ENCODE measurements around the gene OXER1. TPM values are rescaled to one million over a fixed set of nuclear protein-coding genes. Genes with fewer than 3 reads are reported as not detected.

Gene OXER1
- total RNA-seq, 1 experiment from 2014 or later, result not detected

DNA sequence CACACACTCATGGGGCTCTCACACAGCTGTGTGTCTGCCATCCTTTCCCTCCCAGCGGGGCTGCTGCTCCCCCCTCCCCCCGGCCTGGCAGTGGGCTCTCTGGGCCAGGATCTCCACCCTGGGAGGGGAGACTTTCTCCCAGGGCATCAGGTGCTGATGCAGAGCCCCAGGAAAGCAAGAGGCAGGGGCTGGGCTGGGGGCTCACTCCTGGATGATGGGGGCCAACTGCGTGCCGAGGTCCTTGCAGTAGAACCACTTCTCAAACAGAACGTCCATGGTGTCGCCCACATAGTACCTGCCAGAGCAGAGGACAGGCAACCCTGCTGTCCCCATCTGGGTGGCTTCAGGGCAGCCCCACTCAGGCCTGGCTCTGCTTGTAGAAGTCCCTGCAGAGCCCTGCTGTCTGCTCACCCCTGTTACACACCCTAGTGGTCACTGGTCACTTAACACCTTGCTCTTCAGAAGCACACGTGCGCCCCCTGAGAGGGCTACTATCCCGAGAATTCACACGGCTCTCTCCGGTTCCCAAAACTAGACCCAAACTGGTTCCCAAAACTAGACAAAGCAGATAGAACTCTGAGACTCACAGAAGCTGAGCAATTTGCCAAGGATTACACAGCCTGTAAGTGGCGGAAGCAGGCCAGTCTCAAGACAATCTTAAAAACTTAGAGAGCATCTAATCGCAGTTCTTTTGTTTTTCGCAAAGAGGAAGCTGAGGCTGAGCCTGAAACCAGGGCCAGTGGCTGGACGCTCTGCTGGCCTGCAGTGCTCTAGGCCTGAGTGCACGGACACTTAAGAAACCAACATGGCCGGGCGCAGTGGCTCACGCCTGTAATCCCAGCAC lies 6.6 kb upstream of the OXER1 start:
- DNase-seq (ENCODE audit: low spot score), result peak; percentile 35

- no peak for DNase-seq (ENCODE audit: low spot score)
These were observed 5.8 kb upstream of the OXER1 start for GRCh38 chr2:42769583-42770287.

GRCh38 chr2:42768706-42769256 lies 4.8 kb upstream of the OXER1 start:
- DNase-seq (ENCODE audit: low spot score), result no peak

DNA sequence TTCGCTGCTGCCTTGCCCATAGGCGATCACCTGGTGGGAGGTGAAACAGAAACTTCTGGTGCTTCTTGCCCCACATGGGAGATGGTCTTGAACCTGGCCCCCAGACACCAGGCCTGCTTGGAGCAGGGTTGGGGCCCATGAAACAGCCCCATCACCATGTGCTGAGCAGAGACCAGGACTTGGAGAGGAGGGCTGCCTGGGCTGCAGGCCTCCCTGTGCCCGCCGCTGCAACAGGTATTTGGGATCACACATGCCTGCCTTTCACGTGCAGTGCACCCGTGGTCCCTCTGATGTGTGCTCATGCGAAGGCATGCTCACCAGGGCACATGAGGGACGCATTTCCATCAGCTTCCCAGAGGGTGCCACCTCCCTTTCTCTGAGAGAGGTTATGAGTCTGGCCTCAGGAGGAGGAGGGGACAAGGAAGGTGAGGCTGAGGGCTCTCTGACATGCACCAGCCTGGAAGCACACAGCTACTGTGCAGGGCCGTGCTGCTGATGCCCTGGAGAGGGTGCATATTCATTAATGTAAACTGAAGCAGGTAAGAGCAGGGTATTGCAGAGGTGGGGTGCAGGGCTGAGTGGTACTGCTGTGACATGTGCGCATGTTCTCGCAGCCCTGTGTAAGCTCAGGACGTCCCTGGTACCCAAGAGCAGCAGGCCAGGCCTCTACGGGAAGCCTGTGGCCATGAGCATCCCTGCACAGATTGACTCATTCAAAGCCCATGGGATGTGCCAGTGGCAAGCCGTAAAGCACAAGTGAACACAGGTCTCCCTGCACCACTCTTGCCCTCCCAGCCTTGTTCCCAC lies 4.2 kb upstream of the OXER1 start:
- DNase-seq (ENCODE audit: low spot score), result no peak

- DNase-seq (ENCODE audit: low spot score), result no peak
These were observed 3.4 kb upstream of the OXER1 start for GRCh38 chr2:42767080-42767898.

GRCh38 chr2:42765686-42766085 lies 1.8 kb upstream of the OXER1 start:
- no peak for DNase-seq (ENCODE audit: low spot score)

GRCh38 chr2:42764901-42765300 lies 966 bp upstream of the OXER1 start:
- no peak for DNase-seq (ENCODE audit: low spot score)

DNA sequence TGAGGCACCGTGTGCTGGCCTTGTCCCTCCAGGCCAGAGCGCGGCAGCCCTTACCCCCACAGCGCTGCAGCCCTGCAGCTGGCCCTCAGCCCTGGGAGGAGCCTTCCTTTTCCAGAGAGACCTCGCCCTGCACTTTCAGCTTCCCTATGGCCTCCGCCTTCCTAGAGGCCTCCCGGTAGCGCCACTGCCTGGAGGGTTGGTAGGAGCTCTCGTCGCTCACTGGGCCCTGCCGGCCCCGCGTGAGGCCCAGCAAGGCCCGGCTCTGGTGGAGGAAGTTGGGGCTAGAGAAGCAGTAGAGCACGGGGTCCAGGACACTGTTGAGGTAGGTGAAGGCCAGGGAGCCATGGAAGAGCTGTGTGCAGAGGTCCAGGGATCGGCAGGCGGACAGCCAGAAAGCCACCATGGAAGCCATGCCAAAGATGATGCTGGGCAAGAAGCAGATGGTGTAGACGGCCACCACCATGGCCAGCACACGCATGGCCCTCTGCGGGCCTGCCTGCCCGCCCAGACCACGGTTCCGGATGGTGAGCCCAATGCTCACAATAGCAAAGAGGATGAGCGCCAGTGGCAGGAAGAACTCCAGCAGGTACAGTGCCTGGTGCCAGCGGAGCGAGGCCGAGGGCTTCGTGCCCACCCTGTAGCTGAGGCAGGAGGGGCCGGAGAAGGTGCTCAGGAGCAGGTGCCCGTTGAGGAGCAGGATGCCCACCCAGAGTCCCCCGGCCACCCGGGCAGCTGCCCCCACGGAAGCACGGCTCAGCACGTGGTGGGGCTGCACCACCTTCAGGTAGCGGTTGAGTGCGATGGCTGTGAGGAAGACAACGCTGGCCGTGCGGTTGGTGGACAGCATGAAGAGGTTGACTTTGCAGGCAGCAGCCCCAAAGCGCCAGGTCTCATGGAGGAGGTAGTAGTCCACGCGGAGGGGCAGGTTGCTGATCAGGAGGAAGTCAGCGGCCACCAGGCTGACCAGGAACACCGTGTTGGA lies 821 bp downstream of the OXER1 start:
- no peak for DNase-seq (ENCODE audit: low spot score)

DNA sequence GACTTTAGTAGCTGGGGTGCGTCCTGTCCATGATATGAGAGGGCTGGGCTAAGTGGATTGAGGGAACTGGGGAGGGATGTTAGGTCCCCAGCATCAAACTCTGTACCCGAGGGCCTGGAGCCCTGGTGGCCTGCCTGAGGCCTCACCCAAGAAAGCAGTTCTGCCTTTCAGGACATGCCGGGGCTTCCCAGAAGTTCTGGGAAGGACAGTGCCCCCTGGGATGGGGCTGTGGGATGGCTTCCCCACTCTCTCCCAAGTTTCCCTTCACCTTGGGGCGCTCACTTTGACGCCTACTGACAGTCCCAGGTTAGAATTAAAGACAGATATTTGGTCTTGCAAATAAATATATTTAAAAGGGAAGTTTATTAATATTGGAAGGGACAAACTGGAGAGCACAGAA lies 1.8 kb downstream of the OXER1 start:
- DNase-seq (ENCODE audit: low spot score), result no peak

- DNase-seq (ENCODE audit: low spot score), result no peak
These were observed 2.4 kb downstream of the OXER1 start for GRCh38 chr2:42761554-42761953.

DNA sequence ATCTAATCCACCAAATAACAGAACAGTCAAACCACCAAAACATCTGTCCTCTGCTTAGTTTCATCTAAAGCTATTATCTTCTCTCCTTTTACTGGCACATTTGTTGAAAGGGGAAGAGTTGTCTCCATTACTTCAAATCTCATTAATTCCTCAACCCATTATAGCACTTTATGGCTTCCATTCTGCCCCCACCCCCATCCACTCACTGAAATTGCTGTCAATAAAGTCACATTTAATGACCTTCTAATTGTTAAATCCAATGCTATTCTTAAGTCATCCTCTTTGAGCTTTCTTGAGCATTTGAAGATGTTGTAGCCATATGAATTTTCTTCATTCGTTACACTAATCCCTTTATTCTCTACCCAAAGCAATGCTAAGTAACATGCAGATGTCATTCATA lies 5.2 kb downstream of the OXER1 start:
- DNase-seq (ENCODE audit: low spot score), result no peak

GRCh38 chr2:42757981-42758740 lies 5.8 kb downstream of the OXER1 start:
- no peak for DNase-seq (ENCODE audit: low spot score)

- DNase-seq (ENCODE audit: low spot score), result no peak
These were observed 6.9 kb downstream of the OXER1 start for GRCh38 chr2:42756966-42757513.

DNA sequence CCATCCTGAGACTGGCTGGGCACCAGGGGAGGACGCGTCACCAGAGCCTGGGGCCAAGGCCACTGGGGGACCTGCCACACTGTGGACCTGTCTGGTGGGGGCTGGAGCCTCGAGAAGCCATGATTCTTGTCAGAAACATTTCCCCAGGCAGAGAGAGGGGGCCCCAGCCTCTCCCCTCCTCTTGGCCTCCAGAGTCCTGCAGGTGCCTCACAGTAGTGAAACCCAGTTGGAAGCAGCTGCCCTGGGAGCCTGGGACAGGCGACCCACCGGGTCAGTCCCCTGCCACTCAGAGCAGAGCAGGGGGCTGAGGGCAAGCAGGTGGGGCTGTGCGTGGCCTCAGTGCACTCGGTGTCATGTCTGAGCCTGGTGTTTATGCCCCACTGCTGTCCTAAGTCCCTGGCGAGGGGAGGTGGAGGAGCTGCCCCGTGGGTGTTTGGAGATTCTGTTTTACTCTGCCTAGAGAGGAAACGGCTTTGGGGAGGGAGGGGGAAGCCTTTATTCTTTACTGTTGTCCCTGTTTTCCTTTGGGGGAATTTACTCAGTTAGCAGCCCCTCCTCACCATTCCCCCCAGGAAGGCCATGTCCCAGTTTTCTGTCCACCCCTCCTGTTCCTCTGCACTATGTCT lies 7.7 kb downstream of the OXER1 start:
- no peak for DNase-seq (ENCODE audit: low spot score)

GRCh38 chr2:42755191-42755880 lies 8.6 kb downstream of the OXER1 start:
- DNase-seq (ENCODE audit: low spot score), result no peak

GRCh38 chr2:42754776-42755140 lies 9.2 kb downstream of the OXER1 start:
- no peak for DNase-seq (ENCODE audit: low spot score)

GRCh38 chr2:42754021-42754775 lies 9.7 kb downstream of the OXER1 start:
- no peak for DNase-seq (ENCODE audit: low spot score)
